ENCODE data around the gene KRT33B.

DNA sequence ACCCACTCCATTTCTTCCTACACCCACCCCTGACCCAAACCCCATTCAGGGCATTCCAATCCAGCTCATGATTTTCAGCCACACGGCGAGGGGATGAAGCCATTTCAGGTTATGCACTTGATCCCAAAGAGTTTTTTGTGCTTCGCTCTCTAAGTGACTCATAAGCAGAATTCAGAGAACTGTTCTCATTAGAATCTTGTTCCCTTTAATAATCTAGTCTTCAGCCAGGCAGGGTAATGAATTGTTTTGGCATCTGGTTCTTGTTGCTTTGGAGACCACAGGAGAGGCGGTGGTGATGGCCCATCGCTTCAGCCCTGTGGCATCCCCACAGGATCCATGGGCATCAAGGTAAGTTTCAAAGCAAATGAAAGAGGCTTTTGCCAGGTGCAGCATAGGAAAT is 32.5 kb upstream of the KRT33B start:
- no peak for TF ChIP-seq POLR2A (IDR thresholded peaks at IDR 0.05; ENCODE audit: low read depth, low read length)
- TF ChIP-seq, protein P1, sequence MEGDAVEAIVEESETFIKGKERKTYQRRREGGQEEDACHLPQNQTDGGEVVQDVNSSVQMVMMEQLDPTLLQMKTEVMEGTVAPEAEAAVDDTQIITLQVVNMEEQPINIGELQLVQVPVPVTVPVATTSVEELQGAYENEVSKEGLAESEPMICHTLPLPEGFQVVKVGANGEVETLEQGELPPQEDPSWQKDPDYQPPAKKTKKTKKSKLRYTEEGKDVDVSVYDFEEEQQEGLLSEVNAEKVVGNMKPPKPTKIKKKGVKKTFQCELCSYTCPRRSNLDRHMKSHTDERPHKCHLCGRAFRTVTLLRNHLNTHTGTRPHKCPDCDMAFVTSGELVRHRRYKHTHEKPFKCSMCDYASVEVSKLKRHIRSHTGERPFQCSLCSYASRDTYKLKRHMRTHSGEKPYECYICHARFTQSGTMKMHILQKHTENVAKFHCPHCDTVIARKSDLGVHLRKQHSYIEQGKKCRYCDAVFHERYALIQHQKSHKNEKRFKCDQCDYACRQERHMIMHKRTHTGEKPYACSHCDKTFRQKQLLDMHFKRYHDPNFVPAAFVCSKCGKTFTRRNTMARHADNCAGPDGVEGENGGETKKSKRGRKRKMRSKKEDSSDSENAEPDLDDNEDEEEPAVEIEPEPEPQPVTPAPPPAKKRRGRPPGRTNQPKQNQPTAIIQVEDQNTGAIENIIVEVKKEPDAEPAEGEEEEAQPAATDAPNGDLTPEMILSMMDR (IDR thresholded peaks at IDR 0.05 in 2 of 3, conservative IDR thresholded peaks at IDR 0.05 in 1 of 3; ENCODE audit: control insufficient read depth in 2 of 3, extremely low read depth in 1 of 3, insufficient read depth in 1 of 3, low read depth in 3 of 3, low read length in 3 of 3), result no peak
- TF ChIP-seq, protein P2, sequence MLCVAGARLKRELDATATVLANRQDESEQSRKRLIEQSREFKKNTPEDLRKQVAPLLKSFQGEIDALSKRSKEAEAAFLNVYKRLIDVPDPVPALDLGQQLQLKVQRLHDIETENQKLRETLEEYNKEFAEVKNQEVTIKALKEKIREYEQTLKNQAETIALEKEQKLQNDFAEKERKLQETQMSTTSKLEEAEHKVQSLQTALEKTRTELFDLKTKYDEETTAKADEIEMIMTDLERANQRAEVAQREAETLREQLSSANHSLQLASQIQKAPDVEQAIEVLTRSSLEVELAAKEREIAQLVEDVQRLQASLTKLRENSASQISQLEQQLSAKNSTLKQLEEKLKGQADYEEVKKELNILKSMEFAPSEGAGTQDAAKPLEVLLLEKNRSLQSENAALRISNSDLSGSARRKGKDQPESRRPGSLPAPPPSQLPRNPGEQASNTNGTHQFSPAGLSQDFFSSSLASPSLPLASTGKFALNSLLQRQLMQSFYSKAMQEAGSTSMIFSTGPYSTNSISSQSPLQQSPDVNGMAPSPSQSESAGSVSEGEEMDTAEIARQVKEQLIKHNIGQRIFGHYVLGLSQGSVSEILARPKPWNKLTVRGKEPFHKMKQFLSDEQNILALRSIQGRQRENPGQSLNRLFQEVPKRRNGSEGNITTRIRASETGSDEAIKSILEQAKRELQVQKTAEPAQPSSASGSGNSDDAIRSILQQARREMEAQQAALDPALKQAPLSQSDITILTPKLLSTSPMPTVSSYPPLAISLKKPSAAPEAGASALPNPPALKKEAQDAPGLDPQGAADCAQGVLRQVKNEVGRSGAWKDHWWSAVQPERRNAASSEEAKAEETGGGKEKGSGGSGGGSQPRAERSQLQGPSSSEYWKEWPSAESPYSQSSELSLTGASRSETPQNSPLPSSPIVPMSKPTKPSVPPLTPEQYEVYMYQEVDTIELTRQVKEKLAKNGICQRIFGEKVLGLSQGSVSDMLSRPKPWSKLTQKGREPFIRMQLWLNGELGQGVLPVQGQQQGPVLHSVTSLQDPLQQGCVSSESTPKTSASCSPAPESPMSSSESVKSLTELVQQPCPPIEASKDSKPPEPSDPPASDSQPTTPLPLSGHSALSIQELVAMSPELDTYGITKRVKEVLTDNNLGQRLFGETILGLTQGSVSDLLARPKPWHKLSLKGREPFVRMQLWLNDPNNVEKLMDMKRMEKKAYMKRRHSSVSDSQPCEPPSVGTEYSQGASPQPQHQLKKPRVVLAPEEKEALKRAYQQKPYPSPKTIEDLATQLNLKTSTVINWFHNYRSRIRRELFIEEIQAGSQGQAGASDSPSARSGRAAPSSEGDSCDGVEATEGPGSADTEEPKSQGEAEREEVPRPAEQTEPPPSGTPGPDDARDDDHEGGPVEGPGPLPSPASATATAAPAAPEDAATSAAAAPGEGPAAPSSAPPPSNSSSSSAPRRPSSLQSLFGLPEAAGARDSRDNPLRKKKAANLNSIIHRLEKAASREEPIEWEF (IDR thresholded peaks at IDR 0.05; ENCODE audit: insufficient replicate concordance, low read depth, low read length), result no peak
- TF ChIP-seq GABPA (IDR thresholded peaks at IDR 0.05; ENCODE audit: low read depth), result no peak
- no peak for TF ChIP-seq EGR1 (IDR thresholded peaks at IDR 0.05; ENCODE audit: borderline replicate concordance in 1 of 2, low read depth in 2 of 2, low read length in 2 of 2)
- TF ChIP-seq, protein P3, sequence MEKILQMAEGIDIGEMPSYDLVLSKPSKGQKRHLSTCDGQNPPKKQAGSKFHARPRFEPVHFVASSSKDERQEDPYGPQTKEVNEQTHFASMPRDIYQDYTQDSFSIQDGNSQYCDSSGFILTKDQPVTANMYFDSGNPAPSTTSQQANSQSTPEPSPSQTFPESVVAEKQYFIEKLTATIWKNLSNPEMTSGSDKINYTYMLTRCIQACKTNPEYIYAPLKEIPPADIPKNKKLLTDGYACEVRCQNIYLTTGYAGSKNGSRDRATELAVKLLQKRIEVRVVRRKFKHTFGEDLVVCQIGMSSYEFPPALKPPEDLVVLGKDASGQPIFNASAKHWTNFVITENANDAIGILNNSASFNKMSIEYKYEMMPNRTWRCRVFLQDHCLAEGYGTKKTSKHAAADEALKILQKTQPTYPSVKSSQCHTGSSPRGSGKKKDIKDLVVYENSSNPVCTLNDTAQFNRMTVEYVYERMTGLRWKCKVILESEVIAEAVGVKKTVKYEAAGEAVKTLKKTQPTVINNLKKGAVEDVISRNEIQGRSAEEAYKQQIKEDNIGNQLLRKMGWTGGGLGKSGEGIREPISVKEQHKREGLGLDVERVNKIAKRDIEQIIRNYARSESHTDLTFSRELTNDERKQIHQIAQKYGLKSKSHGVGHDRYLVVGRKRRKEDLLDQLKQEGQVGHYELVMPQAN (conservative IDR thresholded peaks at IDR 0.05), result no peak
- TF ChIP-seq HDGF (IDR thresholded peaks at IDR 0.05), result no peak
- no peak for TF ChIP-seq TAF1 (IDR thresholded peaks at IDR 0.05; ENCODE audit: borderline replicate concordance, low read depth, low read length)
- no peak for TF ChIP-seq EP300 (IDR thresholded peaks at IDR 0.05; ENCODE audit: borderline replicate concordance in 1 of 2, control insufficient read depth in 1 of 2, low read depth in 2 of 2, low read length in 2 of 2)
- TF ChIP-seq ESRRA (IDR thresholded peaks at IDR 0.05; ENCODE audit: low read length), result no peak
- no peak for TF ChIP-seq SMARCA5 (IDR thresholded peaks at IDR 0.05)
- TF ChIP-seq KDM1A (IDR thresholded peaks at IDR 0.05; ENCODE audit: borderline replicate concordance), result no peak

All from GM12878 (cell line).